ENCODE data around the gene SHB. TPM values are rescaled to one million over a fixed set of nuclear protein-coding genes. Genes with fewer than 3 reads are reported as not detected.

Gene SHB
- total and polyA plus RNA-seq, 2 donors (not counting 1 experiment from before 2014, with no cell fraction given), result 9.9 to 13.9 TPM

DNA sequence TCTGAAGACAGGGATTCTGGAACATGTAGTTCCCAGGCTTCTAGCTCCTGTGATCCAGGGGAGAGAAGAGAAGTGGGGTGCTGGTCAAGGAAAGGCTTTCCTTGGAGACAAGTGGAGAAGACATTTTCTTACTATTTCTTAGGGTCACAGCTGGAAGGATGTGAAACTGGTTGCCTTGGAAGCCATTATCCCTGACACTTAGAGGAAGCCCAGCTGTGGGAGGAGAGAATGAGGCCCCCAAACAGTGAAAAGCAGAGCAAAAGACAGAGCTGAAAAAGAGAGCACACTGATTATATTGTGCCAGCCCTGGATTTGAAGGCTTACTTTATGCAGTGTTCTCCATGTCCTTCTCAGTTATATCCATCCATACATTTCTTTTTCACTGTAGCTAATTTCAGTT is 17.5 kb upstream of the SHB start:
- Histone ChIP-seq H3K9me3 (ENCODE audit: control insufficient read depth, insufficient read depth, low read depth, low read length) (no peaks in the 10 kb centered on the region), H3K4me3 (replicated peaks in 1 of 4; ENCODE audit: control extremely low read depth in 1 of 4, insufficient read depth in 1 of 4, low read depth in 3 of 4, low read length in 4 of 4) (no peak overlapping the region), H4K20me1 (ENCODE audit: control insufficient read depth, extremely low read depth, insufficient read depth, low read length) (no peaks in the 10 kb centered on the region), H3K79me2 (ENCODE audit: control insufficient read depth, insufficient read depth, low read length) (no peaks in the 10 kb centered on the region), H3K27ac (ENCODE audit: insufficient read depth, low read length) (no peak overlapping the region), H3K27me3 (ENCODE audit: control insufficient read depth, insufficient read depth, low read length) (no peaks in the 10 kb centered on the region), H3K9ac (ENCODE audit: insufficient read depth, low read length) (no peak overlapping the region), H2AFZ (ENCODE audit: low read length) (no peak overlapping the region), H3K4me1 (ENCODE audit: control insufficient read depth, extremely low read depth, insufficient read depth, low read length) (no peaks in the 10 kb centered on the region), H3K4me2 (ENCODE audit: extremely low read depth, insufficient read depth, low read length) (no peak overlapping the region), H3K36me3 (ENCODE audit: control insufficient read depth, insufficient read depth, low read length) (no peaks in the 10 kb centered on the region)
- TF ChIP-seq EZH2 (IDR thresholded peaks at IDR 0.05; ENCODE audit: low read length, missing control alignments), result no peak
- TF ChIP-seq, protein P1, sequence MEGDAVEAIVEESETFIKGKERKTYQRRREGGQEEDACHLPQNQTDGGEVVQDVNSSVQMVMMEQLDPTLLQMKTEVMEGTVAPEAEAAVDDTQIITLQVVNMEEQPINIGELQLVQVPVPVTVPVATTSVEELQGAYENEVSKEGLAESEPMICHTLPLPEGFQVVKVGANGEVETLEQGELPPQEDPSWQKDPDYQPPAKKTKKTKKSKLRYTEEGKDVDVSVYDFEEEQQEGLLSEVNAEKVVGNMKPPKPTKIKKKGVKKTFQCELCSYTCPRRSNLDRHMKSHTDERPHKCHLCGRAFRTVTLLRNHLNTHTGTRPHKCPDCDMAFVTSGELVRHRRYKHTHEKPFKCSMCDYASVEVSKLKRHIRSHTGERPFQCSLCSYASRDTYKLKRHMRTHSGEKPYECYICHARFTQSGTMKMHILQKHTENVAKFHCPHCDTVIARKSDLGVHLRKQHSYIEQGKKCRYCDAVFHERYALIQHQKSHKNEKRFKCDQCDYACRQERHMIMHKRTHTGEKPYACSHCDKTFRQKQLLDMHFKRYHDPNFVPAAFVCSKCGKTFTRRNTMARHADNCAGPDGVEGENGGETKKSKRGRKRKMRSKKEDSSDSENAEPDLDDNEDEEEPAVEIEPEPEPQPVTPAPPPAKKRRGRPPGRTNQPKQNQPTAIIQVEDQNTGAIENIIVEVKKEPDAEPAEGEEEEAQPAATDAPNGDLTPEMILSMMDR (conservative IDR thresholded peaks at IDR 0.05 in 1 of 2, IDR thresholded peaks at IDR 0.05 in 1 of 2; ENCODE audit: low read depth in 1 of 2, low read length in 2 of 2), result no peak
- no peak for DNase-seq (ENCODE audit: low read depth in 2 of 2)

DNA sequence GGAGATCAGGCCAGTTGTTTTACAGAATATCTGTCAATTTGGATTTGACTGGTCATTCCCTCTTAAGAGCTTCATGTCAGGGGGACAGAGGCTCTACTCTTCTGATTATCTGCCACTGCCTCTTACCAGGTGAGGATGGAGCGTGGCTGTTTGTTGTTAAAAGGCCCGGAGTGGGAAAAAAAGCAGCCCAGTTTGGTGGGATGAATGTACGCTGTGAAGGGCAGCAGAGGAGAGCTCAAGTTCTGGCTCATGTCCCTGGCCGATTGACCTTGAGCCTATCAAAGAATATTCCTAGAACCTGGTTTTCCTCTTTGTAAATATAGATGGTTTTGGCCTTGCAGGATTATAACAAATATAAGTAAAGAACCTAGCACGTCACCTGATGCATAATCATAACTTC is 16.3 kb upstream of the SHB start:
- H3K4me2 ChIP-seq (ENCODE audit: extremely low read depth, insufficient read depth, low read length), result no peak overlapping the region
- no peaks in the 10 kb centered on the region for H4K20me1 ChIP-seq (ENCODE audit: control insufficient read depth, extremely low read depth, insufficient read depth, low read length)
- no peaks in the 10 kb centered on the region for H3K79me2 ChIP-seq (ENCODE audit: control insufficient read depth, insufficient read depth, low read length)
- no peak overlapping the region for H2AFZ ChIP-seq (ENCODE audit: low read length)
- no peaks in the 10 kb centered on the region for H3K36me3 ChIP-seq (ENCODE audit: control insufficient read depth, insufficient read depth, low read length)
- no peak overlapping the region for H3K27ac ChIP-seq (ENCODE audit: insufficient read depth, low read length)
- H3K4me1 ChIP-seq (ENCODE audit: control insufficient read depth, extremely low read depth, insufficient read depth, low read length), result no peaks in the 10 kb centered on the region
- no peak for DNase-seq (ENCODE audit: low read depth in 2 of 2)
- H3K4me3 ChIP-seq (replicated peaks in 1 of 4; ENCODE audit: control extremely low read depth in 1 of 4, insufficient read depth in 1 of 4, low read depth in 3 of 4, low read length in 4 of 4), result no peak overlapping the region
- H3K9ac ChIP-seq (ENCODE audit: insufficient read depth, low read length), result no peak overlapping the region
- no peaks in the 10 kb centered on the region for H3K9me3 ChIP-seq (ENCODE audit: control insufficient read depth, insufficient read depth, low read depth, low read length)
- no peak for TF ChIP-seq EZH2 (IDR thresholded peaks at IDR 0.05; ENCODE audit: low read length, missing control alignments)
- TF ChIP-seq, protein P1 (conservative IDR thresholded peaks at IDR 0.05 in 1 of 2, IDR thresholded peaks at IDR 0.05 in 1 of 2; ENCODE audit: low read depth in 1 of 2, low read length in 2 of 2), result no peak
- no peaks in the 10 kb centered on the region for H3K27me3 ChIP-seq (ENCODE audit: control insufficient read depth, insufficient read depth, low read length)

DNA sequence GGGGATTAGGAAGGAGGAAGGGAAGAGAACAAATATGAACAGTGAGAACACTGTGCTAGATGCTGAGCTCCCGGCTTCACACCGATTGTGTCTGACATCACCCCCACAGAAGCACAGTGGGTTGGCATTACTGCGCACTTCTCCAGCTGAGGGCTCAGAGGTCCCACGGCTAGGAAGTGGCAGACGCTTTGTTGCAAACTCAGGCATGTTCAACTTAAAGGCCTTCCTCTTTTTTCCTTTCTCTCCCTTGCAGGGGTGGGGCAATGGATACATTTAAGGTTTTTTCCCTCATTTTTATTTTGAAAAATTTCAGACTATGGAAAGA is 15.5 kb upstream of the SHB start:
- H3K36me3 ChIP-seq (ENCODE audit: control insufficient read depth, insufficient read depth, low read length), result no peaks in the 10 kb centered on the region
- H3K4me1 ChIP-seq (ENCODE audit: control insufficient read depth, extremely low read depth, insufficient read depth, low read length), result no peaks in the 10 kb centered on the region
- no peak for TF ChIP-seq EZH2 (IDR thresholded peaks at IDR 0.05; ENCODE audit: low read length, missing control alignments)
- TF ChIP-seq, protein P1 (conservative IDR thresholded peaks at IDR 0.05 in 1 of 2, IDR thresholded peaks at IDR 0.05 in 1 of 2; ENCODE audit: low read depth in 1 of 2, low read length in 2 of 2), result no peak
- H3K9me3 ChIP-seq (ENCODE audit: control insufficient read depth, insufficient read depth, low read depth, low read length), result no peaks in the 10 kb centered on the region
- H3K27ac ChIP-seq (ENCODE audit: insufficient read depth, low read length), result no peak overlapping the region
- no peaks in the 10 kb centered on the region for H3K27me3 ChIP-seq (ENCODE audit: control insufficient read depth, insufficient read depth, low read length)
- no peak overlapping the region for H3K4me2 ChIP-seq (ENCODE audit: extremely low read depth, insufficient read depth, low read length)
- no peaks in the 10 kb centered on the region for H4K20me1 ChIP-seq (ENCODE audit: control insufficient read depth, extremely low read depth, insufficient read depth, low read length)
- no peak overlapping the region for H3K9ac ChIP-seq (ENCODE audit: insufficient read depth, low read length)
- DNase-seq (ENCODE audit: low read depth in 2 of 2), result no peak
- H3K79me2 ChIP-seq (ENCODE audit: control insufficient read depth, insufficient read depth, low read length), result no peaks in the 10 kb centered on the region
- H3K4me3 ChIP-seq (replicated peaks in 1 of 4; ENCODE audit: control extremely low read depth in 1 of 4, insufficient read depth in 1 of 4, low read depth in 3 of 4, low read length in 4 of 4), result no peak overlapping the region
- no peak overlapping the region for H2AFZ ChIP-seq (ENCODE audit: low read length)
